Calu3 (cell line): ENCODE results near the gene ZNF582. TPM values are rescaled to one million over a fixed set of nuclear protein-coding genes. Genes with fewer than 3 reads are reported as not detected.

ENCODE experiments used
- BruUV-seq: library from RNA; stranded (reverse); fragments of 400-500 nt; replicated peaks from 2 replicates; lab custom pipeline; 2021; lab: Mats Ljungman, UMichigan
- CTCF ChIA-PET: fragments of 300-600 bp; sonication (Branson Sonifier 250); formaldehyde crosslinking; loops from one replicate; lab custom pipeline; 2022; ENCODE audit warnings: antibody characterized with exemption; lab: Charles Lee
- DNase-seq: peaks from one replicate; pipeline ENCODE4 v3.0.0; 2022
- H3K27ac Mint-ChIP-seq: one replicate; pipeline ENCODE4 v1.8.0; 2022; ENCODE audit warnings: mixed read lengths; ENCODE audit not compliant: unreplicated experiment
- H3K27me3 Mint-ChIP-seq: one replicate; pipeline ENCODE4 v1.8.0; 2022; ENCODE audit warnings: mixed read lengths; ENCODE audit not compliant: unreplicated experiment
- H3K36me3 Mint-ChIP-seq: one replicate; pipeline ENCODE4 v1.8.0; 2022; ENCODE audit warnings: mild to moderate bottlenecking, moderate library complexity, mixed read lengths; ENCODE audit not compliant: insufficient read depth, unreplicated experiment
- H3K4me1 Mint-ChIP-seq: one replicate; pipeline ENCODE4 v1.8.0; 2022; ENCODE audit warnings: mild to moderate bottlenecking, low read depth, mixed read lengths; ENCODE audit not compliant: unreplicated experiment
- H3K4me3 Mint-ChIP-seq: one replicate; pipeline ENCODE4 v1.8.0; 2022; ENCODE audit warnings: mild to moderate bottlenecking, low read depth, moderate library complexity, mixed read lengths; ENCODE audit not compliant: unreplicated experiment
- H3K9me3 Mint-ChIP-seq: one replicate; pipeline ENCODE4 v1.8.0; 2022; ENCODE audit warnings: low read depth, mixed read lengths; ENCODE audit not compliant: unreplicated experiment
- intact Hi-C: fragments of 100-400 bp; cut with micrococcal nuclease; formaldehyde crosslinking; loops from one replicate; pipeline ENCODE4 v1.10.0; 2022; ENCODE audit not compliant: unreplicated experiment
- total RNA-seq: library from RNA; stranded (reverse); gene quantifications from 2 replicates; pipeline ENCODE4 v1.2.3, GENCODE V29; 2022
- TF ChIP-seq, protein P1 (sequence below): fragments of 200-600 bp; IDR thresholded peaks from one replicate; pipeline ENCODE4 v1.8.0; 2022; ENCODE audit warnings: antibody characterized with exemption; ENCODE audit not compliant: unreplicated experiment

ZNF582 gene
- total RNA-seq, 1 experiment from 2014 or later = 1.5 TPM

DNA sequence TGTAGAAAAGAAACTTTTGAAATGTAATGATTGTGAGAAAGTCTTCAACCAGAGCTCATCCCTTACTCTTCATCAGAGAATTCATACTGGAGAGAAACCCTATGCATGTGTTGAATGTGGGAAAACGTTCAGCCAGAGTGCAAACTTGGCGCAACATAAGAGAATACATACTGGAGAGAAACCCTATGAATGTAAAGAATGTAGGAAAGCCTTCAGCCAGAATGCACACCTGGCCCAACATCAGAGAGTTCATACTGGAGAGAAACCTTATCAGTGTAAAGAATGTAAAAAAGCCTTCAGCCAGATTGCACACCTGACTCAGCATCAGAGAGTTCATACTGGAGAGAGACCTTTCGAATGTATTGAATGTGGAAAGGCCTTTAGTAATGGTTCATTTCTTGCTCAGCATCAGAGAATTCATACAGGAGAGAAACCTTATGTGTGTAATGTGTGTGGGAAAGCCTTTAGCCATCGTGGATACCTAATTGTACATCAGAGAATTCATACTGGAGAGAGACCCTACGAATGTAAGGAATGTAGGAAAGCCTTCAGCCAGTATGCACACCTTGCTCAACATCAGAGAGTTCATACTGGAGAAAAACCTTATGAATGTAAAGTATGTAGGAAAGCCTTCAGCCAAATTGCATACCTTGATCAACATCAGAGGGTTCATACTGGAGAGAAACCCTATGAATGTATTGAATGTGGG is 30.1 kb upstream of the ZNF582 start:
- intact Hi-C loops = no loop called here
- H3K27ac Mint-ChIP-seq = no peak overlapping the region
- no peaks in the 10 kb centered on the region for H3K36me3 Mint-ChIP-seq
- H3K4me3 Mint-ChIP-seq = no peak overlapping the region
- peaks cover 34% of the 10 kb centered on the region for H3K9me3 Mint-ChIP-seq
- TF ChIP-seq, protein P1, sequence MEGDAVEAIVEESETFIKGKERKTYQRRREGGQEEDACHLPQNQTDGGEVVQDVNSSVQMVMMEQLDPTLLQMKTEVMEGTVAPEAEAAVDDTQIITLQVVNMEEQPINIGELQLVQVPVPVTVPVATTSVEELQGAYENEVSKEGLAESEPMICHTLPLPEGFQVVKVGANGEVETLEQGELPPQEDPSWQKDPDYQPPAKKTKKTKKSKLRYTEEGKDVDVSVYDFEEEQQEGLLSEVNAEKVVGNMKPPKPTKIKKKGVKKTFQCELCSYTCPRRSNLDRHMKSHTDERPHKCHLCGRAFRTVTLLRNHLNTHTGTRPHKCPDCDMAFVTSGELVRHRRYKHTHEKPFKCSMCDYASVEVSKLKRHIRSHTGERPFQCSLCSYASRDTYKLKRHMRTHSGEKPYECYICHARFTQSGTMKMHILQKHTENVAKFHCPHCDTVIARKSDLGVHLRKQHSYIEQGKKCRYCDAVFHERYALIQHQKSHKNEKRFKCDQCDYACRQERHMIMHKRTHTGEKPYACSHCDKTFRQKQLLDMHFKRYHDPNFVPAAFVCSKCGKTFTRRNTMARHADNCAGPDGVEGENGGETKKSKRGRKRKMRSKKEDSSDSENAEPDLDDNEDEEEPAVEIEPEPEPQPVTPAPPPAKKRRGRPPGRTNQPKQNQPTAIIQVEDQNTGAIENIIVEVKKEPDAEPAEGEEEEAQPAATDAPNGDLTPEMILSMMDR = no peak
- H3K27me3 Mint-ChIP-seq = no peaks in the 10 kb centered on the region
- BruUV-seq = no TSS peak
- no peaks in the 10 kb centered on the region for H3K4me1 Mint-ChIP-seq
- no peak for DNase-seq
- CTCF ChIA-PET = no interaction called here

DNA sequence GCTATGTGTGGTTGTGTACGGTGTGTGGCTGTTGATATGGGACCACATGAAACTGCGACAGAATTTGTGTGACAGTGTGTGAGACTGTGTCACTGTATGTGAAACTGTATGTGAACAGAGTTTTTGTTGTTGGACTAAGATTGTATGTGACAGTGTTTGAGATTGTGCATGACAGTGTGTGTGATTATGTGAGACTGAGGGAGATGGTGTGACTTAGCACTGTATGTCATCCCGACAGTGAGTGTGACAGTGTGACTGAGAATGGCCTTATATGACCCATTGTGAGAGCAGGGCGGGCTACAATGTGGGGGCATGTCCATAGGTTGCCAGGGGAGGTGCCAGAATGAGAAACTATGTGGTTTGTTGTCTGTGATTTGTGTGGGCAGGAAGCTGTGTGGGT is 11.7 kb upstream of the ZNF582 start:
- CTCF ChIA-PET = no interaction called here
- Mint-ChIP-seq H3K4me3 (peak overlapping the region; percentile 78), H3K36me3 (peaks cover 16% of the 10 kb centered on the region), H3K9me3 (peaks cover 45% of the 10 kb centered on the region), H3K4me1 (peaks cover 15% of the 10 kb centered on the region), H3K27me3 (no peaks in the 10 kb centered on the region), H3K27ac (no peak overlapping the region)
- BruUV-seq = TSS peak; percentile 27
- intact Hi-C loops = no loop called here
- no peak for DNase-seq
- TF ChIP-seq, protein P1 = no peak

DNA sequence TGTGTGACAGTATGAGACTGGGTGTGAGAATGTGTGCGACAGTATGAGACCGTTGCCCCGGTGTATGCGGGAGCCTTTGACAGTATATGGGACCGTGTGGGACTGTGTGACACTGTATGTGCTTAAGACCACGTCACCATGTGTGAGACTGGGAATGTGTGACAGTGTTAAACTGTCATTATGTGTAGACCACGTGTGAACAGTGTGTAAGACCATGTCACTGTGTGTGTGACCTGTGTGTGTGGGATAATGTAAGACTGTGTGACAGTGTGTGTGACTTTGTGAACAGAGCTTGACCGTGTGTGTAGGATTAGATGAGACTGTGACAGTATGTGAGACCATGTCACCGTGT is 11.3 kb upstream of the ZNF582 start:
- Mint-ChIP-seq H3K9me3 (peaks cover 42% of the 10 kb centered on the region), H3K27ac (peak overlapping the region; percentile 42), H3K27me3 (no peaks in the 10 kb centered on the region), H3K36me3 (peaks cover 16% of the 10 kb centered on the region), H3K4me1 (peaks cover 15% of the 10 kb centered on the region), H3K4me3 (peak overlapping the region; percentile 78)
- intact Hi-C loops = no loop called here
- CTCF ChIA-PET = no interaction called here
- no peak for DNase-seq
- TF ChIP-seq, protein P1 = no peak
- BruUV-seq = no TSS peak

DNA sequence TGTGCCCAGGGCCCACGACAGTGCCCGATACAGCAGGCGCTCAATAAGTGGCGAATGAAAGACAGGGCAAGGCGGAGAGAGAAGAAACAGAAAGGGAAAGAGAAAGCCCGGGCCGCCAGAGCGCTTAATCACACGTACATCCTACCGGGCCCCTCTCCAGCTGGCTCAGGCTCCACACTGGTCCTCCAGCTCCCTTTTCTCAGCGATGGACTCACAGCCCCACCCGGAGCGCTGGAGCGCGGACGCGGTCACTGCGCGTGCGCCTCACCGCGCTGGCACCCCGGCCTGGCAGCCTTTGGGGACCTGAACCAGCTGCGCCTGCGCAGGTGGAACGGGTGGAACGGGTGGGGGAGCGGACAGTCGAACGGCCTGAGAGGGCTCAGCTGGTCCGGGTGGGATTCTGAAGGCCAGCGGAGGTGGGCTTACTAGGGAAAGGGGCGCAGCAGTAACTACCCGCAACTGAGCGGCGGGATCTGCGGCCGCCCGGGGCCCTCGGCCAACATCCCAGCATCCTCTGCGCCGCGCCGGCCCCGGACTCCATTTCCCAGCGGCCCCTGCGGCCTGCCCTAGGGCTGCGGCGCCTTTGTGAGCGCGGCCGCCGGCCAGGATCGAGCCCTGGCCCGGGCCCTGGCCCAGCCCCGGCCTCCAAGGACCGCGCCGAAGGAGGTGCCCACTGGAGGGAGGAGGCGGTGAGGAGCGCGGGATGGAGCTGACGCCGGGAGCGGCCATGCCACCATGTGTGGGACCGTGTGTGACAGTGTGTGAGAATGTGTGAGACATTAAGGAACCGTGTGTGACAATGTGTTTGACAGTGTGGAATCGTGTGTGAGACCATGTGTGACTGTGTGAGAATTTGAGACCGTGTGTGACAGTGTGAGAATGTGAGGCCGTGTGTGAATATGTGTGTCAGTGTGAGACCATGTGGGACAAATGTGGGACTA is 10.7 kb upstream of the ZNF582 start, which contains the start of gene ZNF583:
ZNF583 (plus strand) TSS at position 569 of the 941 bp plus-strand sequence. CDS start 2,783 bp downstream, outside the sequence.
- peaks cover 44% of the 10 kb centered on the region for H3K9me3 Mint-ChIP-seq
- CTCF ChIA-PET = interaction anchor here (0.5 to 0.6 kb wide), 3 partner anchors 89 to 1401 kb away, joined by 3 to 5 read pairs (median 3); partner anchors contain the start of gene ZSCAN5A
- peaks cover 16% of the 10 kb centered on the region for H3K36me3 Mint-ChIP-seq
- no TSS peak for BruUV-seq
- intact Hi-C loops = no loop called here
- peak within 1 kb of the TSS; percentile 78 for H3K4me3 Mint-ChIP-seq
- TF ChIP-seq, protein P1 = no peak
- peak; percentile 93 for DNase-seq
- H3K27me3 Mint-ChIP-seq = no peaks in the 10 kb centered on the region
- peak within 1 kb of the TSS; percentile 42 for H3K27ac Mint-ChIP-seq
- peaks cover 15% of the 10 kb centered on the region for H3K4me1 Mint-ChIP-seq
